T-helper 9 cell (primary cell): ENCODE results near the gene PLEKHB1.

Source experiments
- DNase-seq: peaks from one replicate; pipeline ENCODE4 v3.0.0-alpha.2; 2020
- total RNA-seq, 2 donors: gene quantifications; one replicate each; lab custom pipeline; 2026; lab: John Stamatoyannopoulos, UW

The PLEKHB1 gene
- 15.7 to 24.1 reads per million in 2 donors for total RNA-seq

- DNase-seq = no peak
These were observed at the start of gene PLEKHB1 for GRCh38 chr11:73645972-73646631. Gene PLEKHB1 (plus strand): TSS chr11:73646581. CDS start chr11:73646609, 28 bp downstream.

- no peak for DNase-seq
These were observed 48.9 kb upstream of the PLEKHB1 start for GRCh38 chr11:73597336-73597955.

GRCh38 chr11:73597956-73598718, 48.2 kb upstream of the PLEKHB1 start, which contains the start of gene FAM168A:
Gene FAM168A (minus strand): TSS chr11:73598112. CDS start chr11:73468474, 129,638 bp downstream.
- peak; percentile 91 for DNase-seq

GRCh38 chr11:73598719-73599379, 47.5 kb upstream of the PLEKHB1 start:
- no peak for DNase-seq

GRCh38 chr11:73612601-73613140, 33.7 kb upstream of the PLEKHB1 start:
- DNase-seq = no peak

GRCh38 chr11:73614591-73614990, 31.8 kb upstream of the PLEKHB1 start:
- DNase-seq = no peak

GRCh38 chr11:73622926-73623593, 23.3 kb upstream of the PLEKHB1 start:
- DNase-seq = no peak

- DNase-seq = no peak
These were observed 22.7 kb upstream of the PLEKHB1 start for GRCh38 chr11:73623686-73624085.

GRCh38 chr11:73625696-73626318, 20.6 kb upstream of the PLEKHB1 start:
- peak; percentile 50 for DNase-seq

- no peak for DNase-seq
These were observed 16.5 kb upstream of the PLEKHB1 start for GRCh38 chr11:73629907-73630306.

GRCh38 chr11:73632996-73633395, 13.4 kb upstream of the PLEKHB1 start:
- no peak for DNase-seq

- no peak for DNase-seq
These were observed 12.4 kb upstream of the PLEKHB1 start for GRCh38 chr11:73633999-73634398.

- DNase-seq = no peak
These were observed 10.7 kb upstream of the PLEKHB1 start for GRCh38 chr11:73635721-73636120.

- DNase-seq = no peak
These were observed 10.1 kb upstream of the PLEKHB1 start for GRCh38 chr11:73636249-73636648.

GRCh38 chr11:73637012-73637411, 9.4 kb upstream of the PLEKHB1 start:
- no peak for DNase-seq

GRCh38 chr11:73640592-73640991, 5.8 kb upstream of the PLEKHB1 start:
- no peak for DNase-seq

- DNase-seq = no peak
These were observed 4.7 kb upstream of the PLEKHB1 start for GRCh38 chr11:73641668-73642067.

GRCh38 chr11:73645121-73645969, 1.0 kb upstream of the PLEKHB1 start:
- DNase-seq = no peak

- peak; percentile 81 for DNase-seq
These were observed 1.2 kb downstream of the PLEKHB1 start for GRCh38 chr11:73647459-73648100.

- no peak for DNase-seq
These were observed 1.7 kb downstream of the PLEKHB1 start for GRCh38 chr11:73648121-73648520.
